IPS-18c (cell line): ENCODE data around the gene BABAM2.

Experiments used
- H3K4me3 ChIP-seq: 2 replicates; pipeline ENCODE4 v1.7.0; 2013; ENCODE audit warnings: low read depth, mild to moderate bottlenecking, low read length, moderate library complexity; ENCODE audit not compliant: insufficient read depth
- H3K9me3 ChIP-seq: one replicate; pipeline ENCODE4 v1.6.1; 2013; ENCODE audit warnings: mild to moderate bottlenecking, low read length, moderate library complexity; ENCODE audit not compliant: control insufficient read depth, insufficient read depth

The BABAM2 gene

DNA sequence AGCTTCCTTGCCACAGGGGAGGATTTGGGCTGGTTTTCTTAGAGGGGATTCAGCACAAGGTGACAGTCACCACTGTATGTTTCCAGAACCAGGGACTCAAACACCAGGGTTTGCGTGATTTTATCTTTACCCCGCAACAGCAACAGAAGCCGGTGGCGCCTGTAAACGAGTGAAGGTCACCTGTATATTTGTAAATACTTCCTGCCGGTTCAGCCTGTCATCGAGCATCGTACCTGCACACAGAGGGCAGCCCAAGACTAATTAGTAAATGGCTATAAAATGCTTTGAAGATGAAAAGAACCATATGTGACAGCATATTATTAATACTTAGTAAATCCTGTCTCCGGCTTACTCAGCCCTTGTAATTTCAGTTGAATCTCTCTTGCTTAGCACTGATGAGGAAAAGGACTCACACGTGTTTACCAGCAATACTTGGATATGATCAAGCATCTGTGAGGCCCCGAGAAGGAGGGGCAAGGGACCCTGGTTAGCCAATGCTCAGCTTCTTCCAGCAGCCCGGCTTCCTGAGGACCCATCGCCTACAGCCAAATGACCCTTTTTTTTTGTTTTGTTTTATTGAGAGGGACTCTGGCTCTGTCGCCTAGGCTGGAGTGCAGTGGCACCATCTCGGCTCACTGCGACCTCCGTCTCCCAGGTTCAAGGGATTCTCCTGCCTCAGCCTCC, 450.8 kb downstream of the BABAM2 start:
- Histone ChIP-seq H3K4me3 (no peak overlapping the region), H3K9me3 (no peaks in the 10 kb centered on the region)

DNA sequence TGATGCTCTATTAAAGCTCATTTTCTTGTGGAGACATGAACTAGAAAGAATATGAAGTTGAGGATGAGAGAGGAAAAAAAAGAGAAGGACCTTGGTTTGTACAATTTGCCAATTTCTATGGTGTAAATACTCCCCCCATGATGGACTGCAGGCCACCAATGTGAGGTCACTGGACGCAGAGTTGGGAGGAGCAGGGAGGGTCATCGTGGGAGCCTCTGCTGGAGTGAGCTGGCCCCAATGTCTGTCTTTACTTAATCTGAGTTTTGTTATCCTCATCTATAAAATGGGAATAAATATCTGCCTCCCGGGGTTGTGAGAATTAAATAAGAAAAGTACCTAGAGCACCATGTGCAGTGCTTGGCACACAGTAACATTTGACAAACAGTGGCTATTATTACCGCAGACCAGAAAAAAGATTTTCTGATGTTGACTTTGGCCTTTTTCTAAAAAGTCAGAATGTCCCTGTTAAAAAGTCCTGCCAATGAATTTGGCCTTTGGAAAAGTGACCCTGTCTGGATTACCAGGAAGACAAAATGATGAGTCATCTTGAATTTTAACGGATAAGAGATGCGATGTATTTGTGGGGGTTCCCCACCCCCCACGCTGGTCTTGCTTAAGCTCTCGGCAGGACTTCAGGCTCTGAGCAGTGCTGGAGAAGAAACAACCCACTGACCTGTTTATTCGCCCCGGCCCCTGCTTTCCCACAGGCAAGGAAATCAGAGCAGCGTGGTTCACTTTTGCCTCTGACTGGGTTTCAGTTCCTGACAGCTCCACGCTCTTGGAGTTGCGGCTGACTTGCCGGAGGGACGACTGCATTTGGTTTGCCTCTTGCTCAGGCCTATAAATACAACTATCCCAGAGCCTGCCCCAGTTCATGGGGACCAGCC, 451.8 kb downstream of the BABAM2 start:
- no peak overlapping the region; the same call in 1 of the 2 replicates for H3K4me3 ChIP-seq
- no peaks in the 10 kb centered on the region for H3K9me3 ChIP-seq

DNA sequence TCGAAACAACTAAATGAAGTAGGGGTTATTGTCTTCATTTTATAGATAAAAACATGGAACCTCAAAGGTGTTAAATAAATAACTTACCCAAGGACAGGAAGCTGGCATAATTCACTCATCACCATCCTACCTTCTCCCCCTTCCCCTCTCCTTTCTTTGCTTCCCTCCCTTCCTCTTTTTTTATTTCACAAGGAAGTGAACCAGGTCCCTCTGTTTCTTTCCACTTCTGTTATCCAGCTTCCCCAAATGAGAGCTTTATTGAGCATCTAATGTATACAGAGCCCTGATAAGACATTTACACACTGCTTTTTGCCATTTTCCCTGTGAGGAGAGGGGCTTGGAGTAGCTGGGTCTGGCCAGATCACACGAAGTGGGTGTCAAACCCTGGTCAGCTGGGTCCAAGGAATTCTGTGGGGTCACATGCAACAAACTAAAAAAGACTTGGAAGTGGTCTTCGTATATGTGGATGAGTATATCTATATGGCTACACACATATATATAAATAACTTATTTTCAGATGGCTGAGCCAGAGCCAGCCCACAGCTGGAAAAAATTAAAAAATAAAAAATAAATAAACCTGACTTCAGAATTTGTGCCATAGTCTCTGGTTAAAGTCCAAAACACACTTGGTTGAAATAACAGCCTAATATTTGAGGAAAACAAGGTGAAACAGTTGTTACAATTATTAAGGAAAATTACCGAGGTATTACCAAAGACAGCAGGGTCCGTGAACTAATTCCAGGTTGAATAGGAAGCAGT, 452.8 kb downstream of the BABAM2 start:
- H3K4me3 ChIP-seq = no peak overlapping the region
- no peaks in the 10 kb centered on the region for H3K9me3 ChIP-seq

DNA sequence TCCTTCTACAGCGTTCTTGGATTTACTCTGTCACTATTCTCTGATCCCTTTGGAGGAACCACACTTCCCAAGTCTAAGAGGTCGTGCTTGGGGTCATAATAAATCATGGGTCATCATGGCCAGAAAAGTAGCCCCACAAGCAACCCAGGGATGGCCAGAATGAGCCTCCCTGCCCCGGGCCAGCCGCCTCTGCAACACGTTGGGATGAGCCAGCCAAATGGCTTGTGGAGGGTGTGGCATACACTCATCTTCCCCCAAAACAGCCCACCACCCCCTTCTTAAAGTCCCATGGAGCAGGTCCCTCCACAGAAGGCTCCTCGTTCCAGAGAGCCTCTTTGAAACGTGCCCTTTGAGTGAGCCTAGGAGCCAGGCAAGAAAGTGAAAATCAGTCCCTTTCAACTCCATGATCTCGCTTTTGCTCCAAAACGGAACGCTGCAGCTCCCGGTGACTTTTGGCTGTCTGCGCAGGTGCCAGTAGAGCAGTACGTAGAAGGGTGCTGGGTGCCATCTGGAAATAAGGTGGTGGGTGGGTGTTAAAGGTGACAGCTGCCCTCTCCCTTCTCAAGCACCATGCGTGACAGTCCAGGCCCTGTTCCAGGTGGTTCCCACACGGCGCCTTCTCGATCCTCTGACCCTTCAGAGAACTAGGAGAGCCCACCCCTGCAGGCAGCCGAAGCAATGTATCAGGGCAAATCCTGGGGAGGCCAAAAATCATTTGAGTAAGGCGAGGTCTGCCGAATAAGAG, 453.6 kb downstream of the BABAM2 start:
- Histone ChIP-seq H3K4me3 (no peak overlapping the region), H3K9me3 (no peaks in the 10 kb centered on the region)

DNA sequence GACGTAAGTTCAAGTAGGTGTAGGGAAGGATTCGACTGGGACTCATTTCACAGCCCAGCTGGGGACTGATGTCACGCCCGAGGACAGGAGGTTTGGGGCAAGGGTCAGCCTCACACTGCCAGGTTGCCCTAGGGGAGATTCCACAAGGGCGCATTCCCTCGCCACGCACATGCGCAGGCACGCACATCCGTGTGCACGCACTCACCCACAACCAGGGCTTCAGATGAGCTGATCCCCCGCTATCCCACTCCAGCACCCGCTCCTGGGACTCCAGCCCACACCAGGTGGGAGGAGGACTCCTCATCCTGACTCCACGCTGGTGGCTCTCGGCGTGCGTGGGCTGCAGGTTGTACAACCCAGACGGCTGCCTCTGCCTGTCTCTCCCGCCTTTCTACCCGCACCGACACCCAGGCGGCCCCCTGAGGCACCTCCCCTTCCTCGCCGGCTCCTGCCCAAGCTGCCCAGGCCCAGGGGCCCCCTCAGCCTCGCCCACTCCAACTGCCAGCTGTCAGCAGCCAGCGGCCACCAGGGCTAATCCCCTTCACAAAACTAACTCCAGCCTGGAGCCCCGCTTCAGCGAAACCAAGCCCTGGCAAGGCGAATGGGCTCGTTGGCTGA, 454.3 kb downstream of the BABAM2 start:
- no peak overlapping the region for H3K4me3 ChIP-seq
- H3K9me3 ChIP-seq = no peaks in the 10 kb centered on the region

DNA sequence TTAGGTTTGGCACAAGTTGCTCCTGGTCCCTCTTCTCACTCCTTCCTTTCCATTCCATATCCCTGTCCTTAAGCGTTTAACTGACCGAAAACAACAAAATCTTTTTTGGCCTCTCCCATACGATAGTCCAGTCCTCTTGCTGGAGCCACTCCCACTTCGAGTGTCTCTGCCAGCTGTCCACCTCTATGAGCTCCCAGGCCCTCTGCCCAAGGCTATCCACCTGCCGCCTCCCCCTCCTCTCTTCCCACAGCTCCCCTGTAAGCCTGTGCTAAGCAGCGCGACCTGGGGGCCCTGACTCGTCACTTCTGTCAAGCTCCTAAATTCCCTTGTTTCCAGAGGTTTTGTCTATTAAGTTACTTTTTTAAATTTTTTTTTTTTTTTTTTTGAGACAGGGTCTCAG, 455.1 kb downstream of the BABAM2 start:
- Histone ChIP-seq H3K4me3 (no peak overlapping the region), H3K9me3 (no peaks in the 10 kb centered on the region)

DNA sequence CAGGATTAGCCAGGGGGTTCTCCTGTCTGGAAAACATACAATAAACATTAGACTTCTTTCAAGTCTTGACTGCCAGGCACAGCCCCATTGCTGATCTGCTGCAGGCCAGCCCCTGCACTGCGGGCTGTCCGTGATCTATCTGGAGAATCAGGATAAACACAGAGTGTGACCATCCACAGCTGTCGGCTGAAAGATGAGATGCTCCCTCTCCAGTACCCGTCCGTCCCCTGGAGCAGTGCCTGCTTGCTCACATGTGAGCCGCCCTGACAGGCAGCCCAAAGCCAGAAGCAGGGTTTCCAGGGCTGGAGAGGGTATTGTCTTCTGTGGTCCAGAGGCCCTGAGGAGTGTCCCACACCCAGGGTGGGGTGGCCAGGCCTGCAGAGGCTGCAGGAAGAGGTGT, 456.1 kb downstream of the BABAM2 start:
- Histone ChIP-seq H3K4me3 (no peak overlapping the region), H3K9me3 (no peaks in the 10 kb centered on the region)

DNA sequence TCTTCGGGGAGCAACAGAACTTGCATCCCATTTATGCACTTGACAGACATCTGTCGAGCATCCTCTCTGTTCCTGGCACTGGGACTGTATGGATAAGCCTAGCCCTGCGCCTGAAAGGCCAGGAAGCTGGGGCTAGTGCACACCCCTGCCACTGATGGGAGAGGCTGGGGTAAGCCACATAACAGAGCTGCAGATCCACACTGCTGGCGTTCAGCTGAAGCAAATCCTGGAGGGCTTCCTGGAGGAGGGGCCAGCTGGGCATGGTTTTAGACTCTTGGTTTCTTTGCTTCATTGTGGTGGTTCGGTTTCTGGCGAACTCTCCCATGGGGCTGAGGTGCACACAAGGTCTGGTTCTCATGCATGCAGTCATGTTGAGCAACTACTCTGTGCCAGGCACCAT, 456.7 kb downstream of the BABAM2 start:
- Histone ChIP-seq H3K9me3 (no peaks in the 10 kb centered on the region), H3K4me3 (no peak overlapping the region)

DNA sequence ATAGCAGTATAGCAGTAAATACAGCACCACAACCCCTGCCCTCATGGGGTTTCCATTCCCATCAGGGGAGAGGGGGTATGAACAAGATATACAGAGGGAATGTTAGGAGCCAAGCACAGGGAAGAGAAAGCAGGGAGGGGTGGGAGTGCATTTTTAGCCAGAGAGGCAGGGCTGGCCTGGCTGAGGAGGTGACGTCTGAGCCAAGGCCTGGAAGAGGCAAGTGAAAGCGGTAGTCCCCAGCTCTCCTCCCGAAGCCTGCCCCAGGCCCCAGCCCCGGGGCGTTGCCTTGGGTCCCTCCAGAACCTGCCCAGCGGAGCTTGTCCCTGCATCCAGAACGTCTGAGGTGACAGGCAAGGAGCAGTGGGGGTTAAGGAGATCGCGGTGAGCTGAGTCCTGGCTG, 457.1 kb downstream of the BABAM2 start:
- H3K9me3 ChIP-seq = no peaks in the 10 kb centered on the region
- H3K4me3 ChIP-seq = no peak overlapping the region

DNA sequence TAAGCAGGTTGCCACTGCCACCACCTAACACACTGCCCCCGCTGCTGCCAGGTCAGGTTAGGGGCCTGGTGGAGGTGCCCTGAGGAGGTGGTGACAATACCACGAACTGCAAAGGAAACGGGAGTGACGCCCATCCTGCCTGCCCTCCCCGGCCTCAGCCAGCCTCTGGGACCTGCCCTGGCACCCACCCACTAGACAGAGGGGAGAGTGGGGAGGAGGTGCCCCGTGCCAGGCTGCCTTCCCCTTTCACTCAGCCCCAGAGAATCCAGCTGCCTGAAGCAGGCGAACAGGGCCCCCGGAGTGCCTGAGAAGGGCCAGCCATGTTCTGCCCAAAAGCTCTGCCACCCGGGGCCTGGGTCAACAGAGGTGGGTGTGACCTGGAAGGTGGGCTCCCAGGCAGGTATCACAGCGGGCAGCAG, 457.6 kb downstream of the BABAM2 start:
- H3K4me3 ChIP-seq = no peak overlapping the region
- no peaks in the 10 kb centered on the region for H3K9me3 ChIP-seq

DNA sequence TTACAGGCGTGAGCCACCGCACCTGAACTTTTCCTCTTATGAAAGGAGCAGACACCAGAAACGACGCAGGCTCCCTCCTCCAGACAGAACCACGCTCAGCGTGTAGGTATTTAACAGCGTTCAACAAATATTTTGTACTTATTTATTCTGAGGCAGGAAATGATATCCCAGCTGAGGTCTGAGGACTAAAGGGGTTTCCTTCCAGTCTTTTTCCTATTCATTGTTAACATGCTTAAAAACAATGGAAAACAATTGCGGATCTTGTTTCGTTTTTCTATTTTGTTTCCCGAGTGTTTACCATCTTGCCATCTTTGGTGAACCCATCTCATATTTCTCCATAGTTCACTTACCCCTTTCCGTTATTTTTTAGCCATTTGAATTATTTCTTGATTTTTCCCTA, 458.4 kb downstream of the BABAM2 start:
- no peak overlapping the region for H3K4me3 ChIP-seq
- H3K9me3 ChIP-seq = no peaks in the 10 kb centered on the region

DNA sequence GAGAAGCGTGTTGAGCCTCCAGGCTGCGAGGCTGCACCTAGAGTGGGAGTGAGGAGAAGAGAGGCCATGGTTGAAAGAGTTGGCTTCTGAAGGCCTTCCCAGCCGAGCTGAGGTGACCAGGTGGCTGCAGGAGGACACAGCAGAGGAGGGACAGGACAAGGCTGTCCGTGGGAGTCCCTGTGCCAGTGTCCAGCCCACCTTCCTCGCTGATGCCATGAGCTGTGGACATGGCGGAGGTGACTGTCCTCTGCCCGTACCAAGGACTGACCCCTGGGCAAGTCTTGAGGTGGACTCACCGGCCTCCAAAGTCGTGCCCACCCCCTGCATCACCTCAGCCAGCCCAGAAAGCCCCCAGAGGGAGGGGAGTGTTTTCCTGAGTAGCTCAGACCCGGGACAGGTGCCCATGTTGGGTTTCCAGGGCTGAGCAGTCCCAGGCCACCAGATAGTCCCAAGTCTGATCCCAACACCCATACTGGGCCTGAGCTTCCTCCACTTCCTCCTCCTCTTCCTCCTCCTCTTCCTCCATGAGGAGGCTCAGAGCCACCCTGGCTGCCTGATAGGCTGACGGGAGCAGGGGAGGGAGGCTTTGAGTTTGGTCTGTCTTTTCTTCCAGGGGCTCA, 459.1 kb downstream of the BABAM2 start:
- Histone ChIP-seq H3K4me3 (no peak overlapping the region), H3K9me3 (no peaks in the 10 kb centered on the region)

DNA sequence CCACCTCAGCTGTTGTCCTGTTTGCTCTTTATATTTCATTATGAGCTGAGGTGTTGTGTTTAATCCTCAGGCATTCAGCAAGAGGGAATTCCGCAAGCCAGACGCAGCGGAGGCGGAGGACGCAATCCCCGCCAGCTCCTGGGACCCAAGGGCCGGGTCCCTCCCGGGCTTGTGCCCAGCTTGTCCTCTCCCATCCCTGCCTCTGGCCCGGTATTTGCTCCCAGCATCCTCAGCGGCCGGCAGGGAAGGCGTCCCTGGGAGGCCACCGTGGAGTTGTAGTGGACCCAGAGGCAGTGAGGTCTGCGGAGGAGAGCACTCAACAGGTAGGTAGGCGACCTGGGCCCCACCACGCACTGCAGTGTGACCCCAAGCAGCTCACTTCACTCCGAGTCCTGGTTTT, 459.7 kb downstream of the BABAM2 start:
- no peak overlapping the region for H3K4me3 ChIP-seq
- no peaks in the 10 kb centered on the region for H3K9me3 ChIP-seq

DNA sequence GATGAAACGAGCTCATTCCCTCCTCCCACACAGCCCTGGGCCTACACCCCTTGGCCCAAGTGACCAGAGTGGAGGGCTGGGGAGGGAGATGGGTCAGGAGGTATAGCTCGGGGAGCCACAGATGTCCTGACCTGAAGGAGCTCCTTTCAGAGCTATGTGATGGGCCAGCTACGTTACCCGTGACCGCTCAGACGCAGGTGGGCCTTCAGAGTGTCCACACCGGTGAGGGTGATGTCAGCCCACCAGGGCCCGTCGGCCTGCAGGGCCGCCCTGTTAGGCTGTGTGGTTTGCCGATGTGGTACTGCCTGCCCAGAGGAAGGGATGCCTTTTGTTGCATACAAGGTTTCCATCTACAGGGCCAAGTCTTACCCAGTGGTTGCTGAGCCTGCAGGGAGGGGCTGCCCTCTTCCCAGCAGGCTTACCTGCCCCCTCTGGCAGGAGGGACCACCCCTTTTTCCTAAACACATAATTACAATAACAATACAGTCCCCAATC, 460.3 kb downstream of the BABAM2 start:
- H3K9me3 ChIP-seq = no peaks in the 10 kb centered on the region
- no peak overlapping the region; the same call in 1 of the 2 replicates for H3K4me3 ChIP-seq

DNA sequence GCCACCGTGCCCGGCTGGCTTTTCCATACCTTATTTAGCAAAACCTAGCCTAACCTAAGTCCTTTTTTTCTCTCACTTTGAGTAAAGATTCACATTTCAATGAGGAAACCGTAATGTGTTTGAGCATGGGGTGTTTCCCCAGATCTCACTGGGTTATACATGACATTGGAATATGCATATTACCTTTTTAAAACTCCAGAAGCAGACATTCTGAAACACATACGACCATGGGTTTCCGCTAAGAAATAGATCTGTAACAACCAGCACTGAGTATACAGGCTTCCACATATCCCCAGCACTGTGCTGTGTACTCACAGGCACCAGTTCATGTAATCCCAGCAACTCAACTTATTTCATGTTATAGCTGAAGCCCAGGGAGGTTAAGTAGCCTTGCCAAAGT, 461.1 kb downstream of the BABAM2 start:
- no peaks in the 10 kb centered on the region for H3K9me3 ChIP-seq
- H3K4me3 ChIP-seq = no peak overlapping the region

DNA sequence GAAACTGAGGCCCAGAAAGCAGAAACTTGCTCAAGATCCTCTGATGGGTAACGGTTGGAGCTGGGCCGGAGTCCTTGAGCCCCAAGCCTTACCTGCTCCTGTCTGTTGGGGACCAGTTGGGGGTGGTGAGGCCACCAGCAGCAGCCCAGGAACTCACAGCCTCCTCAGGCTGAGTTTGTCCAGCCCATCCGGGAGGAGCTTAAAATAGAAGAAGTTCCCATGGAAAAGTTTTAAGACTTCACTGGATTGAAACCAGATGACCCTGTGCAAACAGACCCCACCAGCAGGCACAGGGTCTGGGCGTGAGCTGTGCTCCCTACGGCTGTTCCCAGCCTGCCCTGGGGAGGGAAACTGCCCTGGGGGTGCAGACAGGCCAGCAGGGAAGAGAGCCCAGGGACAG, 461.6 kb downstream of the BABAM2 start:
- no peaks in the 10 kb centered on the region for H3K9me3 ChIP-seq
- no peak overlapping the region for H3K4me3 ChIP-seq
